Thoracic aorta (tissue), 2 donors: ENCODE results near the gene USO1. TPM values are rescaled to one million over a fixed set of nuclear protein-coding genes. Genes with fewer than 3 reads are reported as not detected.

ENCODE experiments used
- ATAC-seq: fragments of 150-250 bp; one replicate; pipeline ENCODE4 v1.8.0; 2017; ENCODE audit warnings: low read depth; ENCODE audit not compliant: insufficient number of reproducible peaks, low FRiP score
- DNase-seq: peaks from one replicate; pipeline ENCODE4 v3.0.0-alpha.2; 2020; ENCODE audit warnings: low spot score
- H3K27ac ChIP-seq, 2 donors: fragments of 200-600 bp; sonication (generic); 1 replicate in 1 of 2; 2 replicates in 1 of 2; pipeline ENCODE4 v1.5.1; 2016; ENCODE audit warnings: mild to moderate bottlenecking in 2 of 2, moderate library complexity in 2 of 2
- H3K27me3 ChIP-seq: fragments of 200-600 bp; sonication (generic); replicated peaks from 2 replicates; pipeline ENCODE4 v1.6.0; 2016; ENCODE audit warnings: mild to moderate bottlenecking; ENCODE audit not compliant: insufficient read depth
- H3K36me3 ChIP-seq: fragments of 200-600 bp; sonication (generic); one replicate; pipeline ENCODE4 v1.5.1; 2016
- H3K4me1 ChIP-seq, 2 donors: fragments of 200-600 bp; sonication (generic); 1 replicate in 1 of 2; 2 replicates in 1 of 2; pipeline versions ENCODE4 v1.5.1 to v1.6.0; 2016; ENCODE audit warnings: low read depth in 2 of 2, mild to moderate bottlenecking in 1 of 2; ENCODE audit not compliant: control insufficient read depth in 1 of 2
- H3K4me3 ChIP-seq: fragments of 200-600 bp; sonication (generic); 2 replicates; pipeline ENCODE4 v1.5.1; 2016; ENCODE audit warnings: mild to moderate bottlenecking
- H3K9me3 ChIP-seq: fragments of 200-600 bp; sonication (generic); 2 replicates; pipeline ENCODE4 v1.5.1; 2016
- CTCF ChIP-seq: fragments of 200-600 bp; sonication (generic); IDR thresholded peaks from one replicate; pipeline ENCODE4 v1.5.1; 2019; ENCODE audit warnings: antibody characterized with exemption
- total RNA-seq, 2 donors: library from RNA; depleted of rRNA; stranded (reverse); fragments of >200 nt; gene quantifications; one replicate each; pipeline versions ENCODE4 v1.1.0 to v1.2.3, GENCODE V29; 2016

USO1 gene
- total RNA-seq, 2 donors from 2014 or later: 68.0 to 85.9 TPM

- TF ChIP-seq CTCF: no peak
Measured at GRCh38 chr4:75702919-75703411, 21.4 kb upstream of the USO1 start.

GRCh38 chr4:75705198-75705977 lies 19.0 kb upstream of the USO1 start:
- no peak for ATAC-seq
- DNase-seq: no peak
- Histone ChIP-seq H3K27ac (no peak overlapping the region), H3K36me3 (no peaks in the 10 kb centered on the region), H3K4me3 (no peak overlapping the region), H3K27me3 (no peaks in the 10 kb centered on the region), H3K4me1 (no peaks in the 10 kb centered on the region), H3K9me3 (no peaks in the 10 kb centered on the region)
- TF ChIP-seq CTCF: no peak

More at GRCh38 chr4:75702919-75703411, 21.4 kb upstream of the USO1 start:
- Histone ChIP-seq H3K4me3 (no peak overlapping the region), H3K36me3 (no peaks in the 10 kb centered on the region), H3K9me3 (no peaks in the 10 kb centered on the region), H3K4me1 (no peaks in the 10 kb centered on the region), H3K27me3 (no peaks in the 10 kb centered on the region), H3K27ac (no peak overlapping the region)
- no peak for DNase-seq
- ATAC-seq: no peak

- Histone ChIP-seq H3K4me1 (no peaks in the 10 kb centered on the region), H3K36me3 (no peaks in the 10 kb centered on the region), H3K9me3 (no peaks in the 10 kb centered on the region), H3K4me3 (no peak overlapping the region), H3K27me3 (no peaks in the 10 kb centered on the region), H3K27ac (no peak overlapping the region)
- ATAC-seq: no peak
- no peak for TF ChIP-seq CTCF
- DNase-seq: no peak
Measured at GRCh38 chr4:75708218-75708691, 16.1 kb upstream of the USO1 start.

GRCh38 chr4:75710246-75710645 lies 14.1 kb upstream of the USO1 start:
- no peak for ATAC-seq
- no peak overlapping the region for H3K4me3 ChIP-seq
- H3K4me1 ChIP-seq: peaks cover 10 to 18% of the 10 kb centered on the region in 2 donors
- H3K9me3 ChIP-seq: no peaks in the 10 kb centered on the region
- H3K27ac ChIP-seq: no peak overlapping the region
- TF ChIP-seq CTCF: no peak
- H3K36me3 ChIP-seq: no peaks in the 10 kb centered on the region
- no peak for DNase-seq
- H3K27me3 ChIP-seq: no peaks in the 10 kb centered on the region

GRCh38 chr4:75714011-75714410 lies 10.4 kb upstream of the USO1 start:
- DNase-seq (no peak), ATAC-seq (no peak)
- peak overlapping the region in 1 of 2 donors; percentile 51 for H3K27ac ChIP-seq
- TF ChIP-seq CTCF: no peak
- no peaks in the 10 kb centered on the region for H3K27me3 ChIP-seq
- no peaks in the 10 kb centered on the region for H3K9me3 ChIP-seq
- no peak overlapping the region for H3K4me3 ChIP-seq
- H3K36me3 ChIP-seq: no peaks in the 10 kb centered on the region
- H3K4me1 ChIP-seq: peaks cover 12 to 25% of the 10 kb centered on the region in 2 donors
